NCI-H2081 treated with DMSO at 0.1 percent for 48 hours (cell line): ENCODE measurements around the gene RAMP3.
"Not testable (repeated sequence)": the region's sequence is repeated elsewhere in the genome, so short reads cannot be mapped to it uniquely, and the experiment has no call there.

Experiments
- DNase-seq: peaks from one replicate; lab custom pipeline; 2025; lab: John Stamatoyannopoulos, UW

Gene RAMP3, protein sequence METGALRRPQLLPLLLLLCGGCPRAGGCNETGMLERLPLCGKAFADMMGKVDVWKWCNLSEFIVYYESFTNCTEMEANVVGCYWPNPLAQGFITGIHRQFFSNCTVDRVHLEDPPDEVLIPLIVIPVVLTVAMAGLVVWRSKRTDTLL

DNA sequence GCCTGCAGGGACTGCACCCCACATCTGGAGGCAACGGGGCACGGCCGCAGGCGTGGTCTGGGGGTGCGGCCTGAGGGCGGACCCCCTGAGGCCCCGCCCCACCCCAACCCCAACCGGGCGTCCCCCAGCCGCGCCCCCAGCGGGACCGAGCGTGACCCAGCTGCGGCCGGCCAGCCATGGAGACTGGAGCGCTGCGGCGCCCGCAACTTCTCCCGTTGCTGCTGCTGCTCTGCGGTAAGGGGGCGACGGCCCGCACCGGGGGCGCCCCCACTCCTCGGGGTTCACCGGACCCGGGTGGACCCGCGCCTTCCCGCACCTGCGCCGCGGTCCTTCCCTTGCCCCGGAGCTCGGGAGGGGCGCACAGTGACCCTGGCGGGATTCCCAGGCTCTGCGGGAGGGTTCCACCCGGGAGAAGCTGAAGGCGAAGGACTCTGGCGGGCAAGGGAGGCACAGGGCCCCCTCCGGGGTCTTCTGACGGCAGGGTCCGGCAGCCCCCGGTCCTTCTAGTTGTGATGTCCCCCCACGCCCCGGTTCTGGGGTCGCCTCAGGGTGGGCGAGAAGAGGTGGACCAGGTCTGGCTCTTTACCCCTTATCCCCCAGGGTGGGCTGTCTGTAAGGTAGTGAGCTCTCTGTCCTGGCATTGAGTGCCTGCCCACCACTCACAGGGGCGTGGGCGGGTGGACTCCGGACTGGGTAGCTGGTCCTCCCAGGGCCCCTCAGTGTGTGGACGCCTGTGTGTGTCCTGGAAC, at the start of gene RAMP3:
TSS of gene RAMP3 (plus strand) at position 139 of the 749 bp plus-strand sequence. CDS start at position 177, 38 bp downstream.
- DNase-seq, result no peak

DNA sequence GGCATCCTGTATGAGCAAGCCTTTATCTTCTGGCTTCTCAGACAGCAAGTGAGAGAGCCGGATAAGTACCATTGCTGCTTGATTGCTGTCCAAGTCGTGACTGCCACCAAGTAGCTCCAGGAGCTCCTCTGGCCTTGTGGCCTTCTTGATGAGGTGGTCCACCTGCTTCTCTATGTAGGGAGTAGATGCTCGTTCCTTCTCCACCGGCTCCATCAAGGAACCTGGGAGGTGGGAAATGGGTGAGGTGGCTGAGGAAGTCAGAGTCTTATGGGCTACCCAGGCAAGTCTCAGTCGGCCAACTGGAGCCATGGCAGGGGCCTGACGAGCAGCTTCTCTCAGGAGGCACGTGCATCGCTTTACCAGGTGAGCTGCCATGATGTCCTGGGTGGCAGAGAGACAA, 48.7 kb upstream of the RAMP3 start:
- no peak for DNase-seq

DNA sequence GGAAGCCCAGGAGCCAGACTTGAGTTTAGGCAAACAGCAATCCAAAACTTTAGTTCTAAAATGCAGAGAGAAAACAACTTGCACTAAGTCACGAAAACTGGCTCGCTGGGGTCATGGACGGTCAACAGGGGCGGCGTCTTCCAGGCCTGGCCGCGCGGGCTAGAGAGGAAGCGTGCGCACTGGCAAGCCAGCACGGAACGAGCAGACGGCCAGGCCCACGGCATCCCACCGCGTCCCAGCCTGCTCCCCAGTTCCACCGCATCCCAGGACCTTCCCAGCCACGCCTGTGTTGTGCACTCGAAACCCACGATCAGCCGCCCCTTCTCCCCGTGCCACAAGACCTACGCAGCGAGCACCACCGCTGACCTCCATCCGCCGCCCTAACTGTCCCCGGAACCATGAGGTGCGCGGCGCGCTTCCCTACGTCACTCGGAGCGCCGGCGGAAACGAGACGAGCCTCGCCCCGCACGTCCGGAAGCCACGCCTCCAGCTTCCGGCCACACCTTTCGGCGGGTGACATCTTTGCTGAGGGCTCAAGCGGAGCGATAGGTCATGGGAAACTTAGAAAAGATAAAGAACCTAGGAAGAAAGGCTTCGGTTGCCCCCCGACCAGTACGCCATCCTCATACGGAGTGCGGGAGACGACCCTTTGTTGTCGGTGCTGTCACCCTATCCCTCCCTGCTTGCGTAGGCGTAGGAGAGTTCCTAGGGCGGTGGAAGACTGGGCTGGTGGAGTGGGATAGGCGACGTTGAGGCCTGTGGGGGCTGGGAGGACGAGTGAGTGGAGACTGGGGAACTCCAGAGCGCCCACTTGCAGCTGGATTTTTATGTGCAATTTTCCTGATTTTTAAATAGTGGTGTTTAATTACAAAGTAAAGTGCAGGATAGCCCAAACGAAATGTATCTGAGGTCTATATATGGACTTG, 46.0 kb upstream of the RAMP3 start, which contains the start of gene TBRG4:
TSS of gene TBRG4 (minus strand) at position 400 of the 926 bp plus-strand sequence. CDS start 2,460 bp downstream, outside the sequence.
- DNase-seq, result peak; percentile 91

DNA sequence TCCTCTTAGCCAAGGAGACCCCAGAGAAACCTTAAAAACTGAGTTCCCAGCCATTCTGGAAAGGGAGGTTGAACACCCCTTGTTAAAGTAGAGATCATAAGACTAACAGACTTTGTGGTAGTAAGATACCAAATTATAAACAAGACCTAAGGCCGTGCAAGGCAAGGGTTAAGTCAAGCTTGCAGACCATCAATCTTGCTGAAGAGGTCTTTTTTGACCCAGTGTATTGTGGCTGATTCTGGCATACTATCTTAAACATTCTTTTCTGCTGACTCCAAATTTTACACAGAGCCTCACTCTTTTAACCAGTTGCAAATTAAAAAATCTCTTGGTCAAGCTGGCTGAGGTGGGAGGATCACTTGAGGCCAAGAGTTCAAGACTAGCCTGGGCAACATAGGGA, 44.9 kb upstream of the RAMP3 start:
- no peak for DNase-seq

DNA sequence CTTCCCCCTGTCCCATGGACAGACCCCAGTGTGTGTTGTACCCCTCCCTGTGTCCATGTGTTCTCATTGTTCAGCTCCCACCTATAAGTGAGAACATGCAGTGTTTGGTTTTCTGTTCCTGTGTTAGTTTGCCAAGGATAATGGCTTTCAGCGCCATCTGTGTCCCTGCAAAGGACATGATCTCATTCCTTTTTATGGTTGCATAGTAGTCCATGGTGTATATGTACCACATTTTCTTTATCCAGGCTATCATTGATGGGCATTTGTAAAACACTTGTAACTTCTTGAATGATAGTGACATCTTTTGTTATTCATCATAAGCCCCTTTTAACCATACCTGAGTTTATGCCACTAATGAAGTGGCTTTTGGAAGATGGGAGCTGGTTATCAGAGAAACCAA, 43.3 kb upstream of the RAMP3 start:
- not testable (repeated sequence) for DNase-seq

DNA sequence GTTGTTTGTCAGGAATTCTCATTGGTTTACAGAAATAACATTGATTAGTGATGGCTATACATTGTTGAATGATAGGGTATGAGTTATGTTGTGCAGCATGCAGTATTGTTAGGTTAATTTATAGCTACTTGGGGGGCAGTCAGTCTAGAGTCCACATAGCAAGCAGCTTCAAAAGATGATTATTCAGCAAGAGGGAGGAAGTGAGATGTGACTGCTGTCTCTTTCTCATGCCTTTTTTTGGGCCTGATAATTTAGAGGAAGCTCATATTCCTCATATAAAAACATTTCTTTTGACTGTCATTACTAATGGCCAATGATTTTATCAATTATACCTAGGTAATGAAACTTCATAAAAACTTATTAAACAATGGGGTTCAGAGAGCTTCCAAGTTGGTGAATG, 42.7 kb upstream of the RAMP3 start:
- no peak for DNase-seq

DNA sequence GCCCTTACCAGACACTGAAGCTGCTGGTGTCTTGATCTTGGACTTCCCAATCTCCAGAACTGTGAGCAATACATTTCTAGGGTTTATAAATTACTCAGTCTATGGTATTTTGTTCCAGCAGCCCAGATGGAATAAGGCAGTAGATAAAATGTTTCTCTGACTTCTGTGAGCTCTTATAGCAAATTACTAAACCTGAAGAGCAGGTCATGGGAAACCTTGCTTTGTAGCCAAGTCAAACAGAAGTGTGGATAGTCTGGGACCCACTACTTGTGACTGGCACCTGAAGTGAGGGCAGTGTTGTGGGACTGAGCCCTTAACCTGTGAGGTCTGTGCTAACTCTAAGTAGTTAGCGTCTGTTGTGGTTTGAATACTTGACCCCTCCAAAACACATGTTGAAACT, 41.5 kb upstream of the RAMP3 start:
- DNase-seq, result no peak

DNA sequence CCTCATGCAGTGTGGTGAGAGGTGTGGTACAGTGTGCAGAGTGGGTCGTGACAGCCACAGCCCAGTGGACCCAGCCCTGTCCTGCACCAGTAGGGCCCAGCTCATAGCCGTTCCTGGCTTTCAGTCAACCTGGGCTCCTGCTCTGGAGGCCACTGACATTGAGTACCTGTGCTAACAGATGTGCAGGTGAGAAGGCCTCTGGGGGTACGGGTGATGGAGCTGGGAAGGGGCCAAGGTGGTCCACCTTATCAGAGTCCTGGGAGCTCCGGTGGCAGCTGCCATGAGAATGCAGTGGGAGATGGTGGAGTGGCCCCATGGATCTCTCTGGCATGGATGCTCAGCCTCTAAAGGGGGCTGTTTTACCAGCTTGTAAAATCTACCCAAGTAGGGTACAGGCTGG, 40.0 kb upstream of the RAMP3 start:
- no peak for DNase-seq

DNA sequence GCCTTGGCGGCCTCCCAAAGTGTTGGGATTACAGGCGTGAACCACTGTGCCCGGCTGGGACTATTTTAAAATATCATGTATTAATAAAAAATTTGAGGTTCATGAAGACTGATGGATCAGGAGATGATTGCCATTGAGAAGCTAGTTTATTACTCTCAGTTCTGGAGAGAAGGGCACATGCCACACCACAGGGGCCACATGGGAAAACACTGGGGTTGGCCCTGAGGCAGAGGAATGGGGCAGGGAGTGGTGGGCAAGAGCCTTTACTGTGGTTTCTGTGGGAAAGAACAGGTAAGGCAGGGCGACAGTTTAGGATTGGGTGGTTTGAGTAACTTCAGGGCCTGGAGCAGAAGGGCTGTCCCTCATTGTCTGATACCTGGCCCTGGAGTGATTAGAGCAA, 39.3 kb upstream of the RAMP3 start:
- no peak for DNase-seq

DNA sequence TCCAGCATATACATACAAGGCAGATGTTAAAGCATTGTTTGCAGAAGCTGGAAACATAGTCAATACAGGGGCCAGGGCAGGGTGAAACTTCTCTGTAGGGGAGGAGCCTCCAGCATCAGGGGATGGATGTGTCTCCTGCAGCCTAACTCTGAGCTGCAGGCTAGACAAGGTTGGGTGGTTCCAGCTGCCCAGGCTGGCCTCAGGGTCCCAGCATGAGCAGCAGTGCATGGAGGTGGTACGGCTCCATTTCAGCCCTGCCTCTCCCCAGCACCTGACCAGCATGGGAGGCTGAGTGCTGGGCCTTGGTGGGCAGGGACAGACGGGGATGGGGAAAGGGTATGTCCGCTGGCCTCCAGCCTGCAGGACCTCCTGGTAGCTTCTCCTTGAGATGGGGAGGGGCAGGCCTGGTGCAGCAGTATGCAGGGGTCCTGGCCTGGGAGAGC, 38.7 kb upstream of the RAMP3 start:
- DNase-seq, result no peak

DNA sequence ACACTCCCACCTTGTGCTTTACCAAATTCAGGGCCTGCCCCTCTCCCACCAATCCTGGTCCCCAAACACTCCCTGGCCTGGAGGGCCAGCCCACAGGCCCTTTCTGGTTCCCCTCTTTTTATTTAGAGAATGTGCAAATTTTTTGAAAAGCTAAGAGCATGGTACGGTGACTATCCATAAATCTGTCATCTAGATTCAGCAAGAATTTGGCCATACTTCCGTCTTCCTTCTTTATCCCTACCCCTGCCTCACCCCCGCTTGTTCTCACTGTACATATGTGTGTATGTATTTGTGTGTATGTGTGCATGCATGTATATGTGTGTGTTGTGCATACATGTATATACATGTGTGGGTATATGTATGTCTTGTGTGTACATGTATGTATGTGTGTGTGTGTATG, 38.0 kb upstream of the RAMP3 start:
- DNase-seq, result no peak

DNA sequence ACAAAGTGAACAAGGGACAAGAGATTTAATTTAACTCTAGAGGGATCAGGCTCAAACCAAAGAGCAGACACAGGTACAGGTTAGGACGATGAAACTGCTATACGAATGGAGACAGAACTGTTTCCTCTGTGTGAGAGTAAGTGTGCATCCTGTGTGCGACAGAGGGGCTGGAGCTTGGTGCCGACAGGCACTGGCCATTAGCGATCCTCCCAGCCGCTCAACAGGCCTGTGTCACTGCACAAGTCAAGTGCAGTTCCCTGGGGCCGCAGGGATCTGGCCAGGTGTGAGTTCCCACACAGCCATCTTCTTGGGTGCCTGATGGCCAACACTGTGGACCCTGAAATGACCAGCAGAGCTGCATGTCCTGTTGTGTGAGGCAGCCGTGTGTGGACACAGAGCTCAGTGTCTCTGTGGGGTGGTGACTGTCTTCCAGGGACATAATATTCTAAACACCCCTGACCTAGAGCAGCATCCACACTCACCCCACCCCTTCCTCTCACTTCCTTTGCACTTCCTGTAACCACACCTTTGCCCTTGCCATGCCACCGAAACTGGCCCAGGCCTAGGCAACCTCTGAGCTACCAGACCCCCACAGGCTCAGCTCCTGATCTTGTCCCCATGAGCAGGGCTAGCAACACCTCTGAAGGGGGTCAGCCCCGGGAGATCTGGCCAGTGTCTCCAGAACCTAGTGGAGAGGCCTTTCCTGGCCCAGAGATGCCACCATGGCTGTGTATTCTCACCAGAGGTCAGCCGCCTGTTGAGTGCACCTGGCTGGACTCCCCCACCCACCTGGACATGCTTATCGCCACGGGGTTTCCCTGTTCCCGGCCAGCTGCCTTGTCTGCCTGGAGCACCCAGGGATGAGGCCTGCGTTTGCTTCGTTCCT, 34.4 kb upstream of the RAMP3 start:
- DNase-seq, result no peak

DNA sequence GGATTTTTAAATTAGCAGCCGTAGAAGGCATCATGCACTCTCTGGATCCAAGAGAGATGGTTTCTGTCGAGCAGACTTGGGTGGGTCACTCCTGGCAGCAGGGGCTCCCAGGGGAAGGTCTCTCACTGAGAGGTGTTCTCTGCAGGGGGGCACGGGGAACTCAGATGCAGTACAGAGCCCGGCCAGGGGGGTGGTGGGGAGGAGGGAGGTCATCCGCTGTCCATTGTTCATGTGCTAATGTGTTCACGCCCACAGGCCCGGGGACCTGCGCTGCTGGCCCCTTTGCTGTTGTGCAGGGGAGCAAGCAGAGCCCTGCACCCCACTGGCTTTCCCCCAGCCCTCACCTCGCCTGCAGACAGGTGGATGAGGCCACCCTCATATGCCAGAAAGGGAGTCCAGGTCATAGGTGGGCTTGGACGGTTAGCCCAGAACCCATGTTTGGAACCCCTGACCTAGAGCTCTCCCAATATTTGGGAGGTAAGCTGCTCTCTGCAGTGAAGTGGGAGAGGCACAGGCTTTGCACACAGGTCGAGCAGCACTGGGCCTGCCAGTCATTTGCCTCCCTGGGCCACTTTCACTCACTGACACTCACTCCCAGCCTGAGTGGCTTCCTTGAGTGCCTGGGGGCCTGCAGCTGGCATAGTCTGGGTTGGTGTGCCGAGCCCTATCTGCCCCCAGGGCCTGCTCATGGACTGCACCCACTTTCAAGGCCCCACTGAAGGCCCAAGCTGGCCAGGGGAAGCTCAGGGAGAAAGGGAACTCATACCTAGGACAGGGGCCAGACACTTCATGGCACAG, 33.5 kb upstream of the RAMP3 start:
- DNase-seq, result no peak

DNA sequence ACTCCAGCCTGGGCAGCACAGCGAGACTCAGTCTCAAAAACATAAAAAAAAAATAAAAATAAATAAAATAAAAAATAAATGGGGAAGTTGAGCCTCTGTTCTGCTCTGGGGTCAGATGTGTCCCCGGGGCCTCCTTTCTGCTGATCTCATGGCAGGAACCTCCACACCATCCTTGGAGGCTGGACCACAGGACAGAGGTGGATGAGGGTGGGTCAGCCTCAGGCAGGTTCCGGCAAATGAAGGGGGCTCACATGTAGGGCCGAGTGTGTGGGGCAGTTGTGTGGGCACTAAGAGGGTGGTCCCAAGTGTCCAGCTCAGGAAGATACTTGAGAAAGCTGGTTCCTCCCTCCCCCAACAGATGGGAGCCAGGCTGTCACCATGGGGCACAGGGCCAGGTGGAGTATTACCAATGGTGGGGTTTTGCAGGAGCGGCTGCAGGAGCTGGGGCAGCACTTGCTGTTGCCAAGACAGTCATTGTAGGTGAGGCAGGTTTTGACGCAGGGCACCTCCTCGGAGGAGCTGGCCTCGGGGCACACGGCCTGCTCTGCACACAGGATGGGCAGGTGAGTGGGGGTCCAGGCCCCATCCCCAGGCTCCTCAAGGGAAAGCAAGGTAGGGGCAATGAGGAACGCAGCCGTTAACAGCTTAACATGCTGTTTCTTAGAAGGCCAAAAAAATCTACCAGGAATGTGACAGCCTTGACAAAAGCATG, 32.2 kb upstream of the RAMP3 start:
- DNase-seq, result no peak

DNA sequence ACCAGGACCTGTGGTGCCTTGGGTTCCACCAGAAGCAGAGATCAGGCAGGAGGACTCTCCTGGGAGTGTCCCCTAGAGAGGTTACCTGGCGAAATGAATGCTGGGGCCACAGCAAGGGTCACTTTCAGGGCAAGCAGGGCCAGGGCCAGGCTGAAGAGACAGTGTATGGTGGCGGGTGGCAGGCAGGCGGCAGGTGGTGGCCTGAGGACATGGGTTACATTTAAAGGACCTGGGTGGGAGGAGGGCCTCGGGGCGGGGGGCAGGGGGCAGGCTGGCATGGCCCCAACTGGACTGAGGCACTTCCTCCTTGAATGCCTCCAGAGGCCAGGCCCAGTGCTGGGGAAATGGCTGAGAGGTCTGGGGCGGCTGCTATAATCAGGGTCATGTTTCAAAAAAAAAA, 31.4 kb upstream of the RAMP3 start:
- DNase-seq, result no peak

DNA sequence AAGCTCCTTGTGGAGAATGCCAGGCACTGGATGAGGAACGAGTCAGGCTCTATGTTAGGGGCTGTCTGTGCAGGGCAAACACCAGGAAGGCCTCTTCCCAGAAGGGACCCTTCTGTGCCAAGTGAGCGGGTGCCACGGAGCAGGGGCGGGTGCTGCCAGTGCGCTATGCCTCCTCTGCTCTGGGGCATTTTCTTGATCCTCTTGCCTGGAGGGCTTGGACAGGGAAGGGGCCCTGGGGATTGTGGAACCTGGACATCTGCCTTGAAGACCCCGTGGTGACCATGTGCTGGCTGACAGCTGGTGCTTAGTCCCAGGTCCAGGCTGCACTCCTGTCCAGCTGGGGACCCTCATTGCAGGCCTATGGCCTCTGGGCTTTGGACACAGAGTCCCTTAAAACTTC, 30.7 kb upstream of the RAMP3 start:
- DNase-seq, result no peak

DNA sequence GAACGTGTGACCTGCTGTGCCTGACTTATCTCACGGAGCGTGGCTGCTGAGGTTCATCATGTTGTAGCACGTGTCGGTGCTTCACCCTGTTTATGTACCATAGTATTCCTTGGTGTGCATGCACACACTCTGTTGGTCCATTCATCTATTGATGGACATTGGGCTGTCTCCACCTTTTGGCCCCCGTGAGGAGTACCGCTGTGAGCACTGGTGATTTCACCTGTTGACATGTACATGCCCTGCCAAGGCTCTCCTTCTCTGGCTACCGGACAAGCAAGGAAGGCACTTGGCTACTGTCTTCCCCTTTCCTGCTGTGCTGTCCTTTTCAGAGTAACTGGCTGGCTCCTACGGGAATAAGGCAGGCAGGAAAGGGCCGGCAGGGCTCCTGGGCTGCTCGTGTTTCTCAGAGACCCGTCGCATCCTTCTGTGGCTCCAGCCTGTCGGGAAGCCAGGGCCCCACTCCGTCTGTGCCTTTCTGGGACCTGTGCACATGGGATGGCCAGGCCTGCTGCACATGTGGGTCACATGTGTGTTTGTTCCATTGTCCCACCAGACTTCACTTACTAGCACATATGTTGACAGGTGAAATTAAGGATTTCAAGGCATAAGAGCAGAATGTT, 28.3 kb upstream of the RAMP3 start:
- DNase-seq, result no peak

DNA sequence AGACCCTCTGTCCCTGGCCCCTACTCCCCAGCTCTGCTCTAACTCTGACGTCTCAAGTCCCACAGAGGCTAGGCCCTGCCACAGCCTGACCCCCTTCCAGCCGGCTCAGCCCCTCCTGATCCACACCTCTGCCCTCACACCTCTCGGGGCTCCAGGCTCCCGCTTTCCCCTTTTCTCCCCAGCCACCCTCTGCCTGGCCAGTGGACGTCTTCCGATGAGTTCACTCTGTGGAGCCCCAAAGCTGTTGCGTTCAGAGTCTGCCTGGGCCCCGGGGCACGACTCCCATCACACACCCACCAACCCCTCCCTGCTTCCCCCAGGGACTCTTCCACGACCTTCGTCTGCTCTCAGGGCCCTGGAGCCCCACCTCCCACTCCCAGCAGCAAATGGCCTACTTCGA, 27.7 kb upstream of the RAMP3 start:
- DNase-seq, result no peak

DNA sequence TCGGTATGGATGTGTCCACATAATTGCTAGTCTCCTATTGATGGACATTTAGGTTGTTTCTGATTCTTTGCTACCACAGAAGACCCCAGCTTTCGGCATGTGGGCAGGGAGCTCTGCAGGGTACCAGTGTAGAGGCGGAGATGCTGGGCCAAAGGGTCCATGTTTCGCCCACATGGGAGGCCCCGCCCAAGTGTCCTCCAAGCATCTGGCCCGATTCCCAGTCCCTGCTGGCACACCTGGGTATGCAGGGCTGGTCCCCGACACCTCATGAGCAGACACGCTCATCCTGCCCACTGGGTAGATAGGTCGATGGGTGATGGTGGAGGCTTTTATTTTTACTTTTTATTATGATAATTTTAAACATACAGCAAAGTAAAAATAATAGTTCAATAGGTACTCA, 26.7 kb upstream of the RAMP3 start:
- DNase-seq, result no peak

DNA sequence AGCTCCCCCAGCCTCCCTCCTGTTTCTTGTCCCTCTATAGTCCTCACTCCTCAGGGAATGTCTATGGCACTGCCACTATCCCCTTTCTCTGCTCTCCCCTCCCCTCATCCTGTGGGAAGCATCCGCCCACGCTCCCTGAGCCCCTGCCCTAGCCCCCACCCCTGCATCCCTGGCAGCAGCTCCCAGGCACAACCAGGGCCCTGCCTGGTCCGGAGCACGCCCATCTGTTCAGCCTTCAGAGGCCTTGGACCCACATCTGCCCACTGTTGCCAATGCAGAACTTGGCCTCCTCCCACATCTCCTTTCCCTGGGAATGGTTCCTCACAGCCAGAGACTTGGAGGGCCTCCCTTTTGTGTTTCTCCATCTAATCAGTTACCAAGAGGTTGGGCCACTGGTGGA, 25.7 kb upstream of the RAMP3 start:
- DNase-seq, result no peak
